Measurements from ENCODE around the gene SIGLEC11. TPM values are rescaled to one million over a fixed set of nuclear protein-coding genes. Genes with fewer than 3 reads are reported as not detected.

Gene SIGLEC11
- total RNA-seq, 1 experiment from 2014 or later, result not detected

DNA sequence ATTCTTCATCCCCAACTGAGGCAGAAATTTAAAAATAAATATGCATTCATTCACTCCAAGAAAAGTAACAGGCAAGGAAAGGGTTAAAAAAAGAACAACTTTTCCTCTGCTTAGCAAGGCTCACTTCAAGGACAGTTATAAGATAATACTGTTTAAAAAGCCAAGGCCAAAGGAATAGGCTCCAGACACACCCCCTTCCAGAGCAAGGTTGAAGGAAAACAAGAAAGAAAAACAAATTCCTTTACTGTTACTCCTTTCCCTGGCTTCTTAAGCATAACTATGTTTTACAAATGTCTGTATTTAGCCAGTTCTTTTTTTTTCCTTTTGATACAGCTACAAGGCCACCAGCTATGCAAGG is 8.5 kb downstream of the SIGLEC11 start:
- 0 out of 2 replicates have a peak, but pooled peaks cover 4% of the 10 kb centered on the region for H3K4me1 ChIP-seq
- no peaks in the 10 kb centered on the region for H3K4me1 Mint-ChIP-seq (ENCODE audit: low read depth, unreplicated experiment)
- H3K4me3 Mint-ChIP-seq (ENCODE audit: unreplicated experiment), result no peak overlapping the region
- CTCF ChIA-PET, result no interaction called here
- H3K27me3 ChIP-seq (replicated peaks; ENCODE audit: control insufficient read depth, insufficient read depth, low read length), result no peaks in the 10 kb centered on the region
- no peaks in the 10 kb centered on the region for H3K9me3 Mint-ChIP-seq (ENCODE audit: unreplicated experiment)
- no peaks in the 10 kb centered on the region for H3K9me3 ChIP-seq
- DNase-seq, result no peak
- no peak for TF ChIP-seq CTCF (IDR thresholded peaks at IDR 0.05; ENCODE audit: insufficient read depth in 1 of 2, low read depth in 1 of 2, low read length in 1 of 2, severe bottlenecking in 1 of 2, unreplicated experiment in 1 of 2)
- BruUV-seq (replicated peaks), result no TSS peak
- POLR2A ChIA-PET, result interaction anchor here (0.6 kb wide), 1 partner anchor 23 kb away, joined by 4 read pairs; no protein-coding TSS in a partner anchor
- no peaks in the 10 kb centered on the region for H3K36me3 Mint-ChIP-seq (ENCODE audit: insufficient read depth, unreplicated experiment)
- no peaks in the 10 kb centered on the region for H3K36me3 ChIP-seq (ENCODE audit: control insufficient read depth, insufficient read depth, low read length)
- H3K27me3 Mint-ChIP-seq (ENCODE audit: insufficient read depth, unreplicated experiment), result peaks cover 2% of the 10 kb centered on the region
- H3K27ac Mint-ChIP-seq (ENCODE audit: unreplicated experiment), result no peak overlapping the region
- no peak overlapping the region for H3K4me3 ChIP-seq (ENCODE audit: low read depth, low read length)
- intact Hi-C loops (cut with micrococcal nuclease; ENCODE audit: unreplicated experiment), result no loop called here

DNA sequence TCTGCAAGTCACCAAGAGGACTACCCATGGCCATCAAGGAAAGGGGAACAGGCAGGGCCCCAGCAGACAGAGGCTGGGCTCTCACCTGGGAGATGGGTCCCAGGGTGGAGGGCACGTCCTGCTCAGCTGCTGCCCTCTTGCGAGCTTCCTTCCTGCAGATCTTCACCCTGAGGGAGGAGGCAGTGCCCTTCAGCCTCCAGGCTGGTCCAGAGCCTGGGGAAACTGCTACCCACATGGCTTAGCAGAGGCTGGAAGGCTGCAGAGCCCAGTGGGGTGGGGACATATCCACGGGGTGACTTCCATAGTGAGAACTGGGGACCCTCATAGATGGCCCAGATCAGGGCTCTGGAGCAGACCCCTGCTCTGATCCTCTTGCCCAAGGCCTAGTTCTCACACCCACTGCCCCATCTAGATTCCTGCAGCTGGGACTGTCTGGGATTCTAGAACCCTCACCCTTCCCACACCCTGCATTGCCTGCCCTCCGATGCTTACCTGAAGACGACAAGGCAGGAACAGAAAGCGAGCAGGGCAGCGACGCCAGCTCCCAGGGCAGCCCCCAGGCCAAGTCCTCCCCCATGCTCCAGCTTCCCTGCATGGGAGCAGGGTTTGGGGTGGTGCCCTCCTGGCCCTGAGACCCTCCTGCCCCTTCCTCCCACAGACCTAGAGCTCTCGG is 9.0 kb downstream of the SIGLEC11 start:
- Histone ChIP-seq H3K36me3 (ENCODE audit: control insufficient read depth, insufficient read depth, low read length) (no peaks in the 10 kb centered on the region), H3K4me1 (0 out of 2 replicates have a peak, but pooled peaks cover 4% of the 10 kb centered on the region), H3K27me3 (replicated peaks; ENCODE audit: control insufficient read depth, insufficient read depth, low read length) (no peaks in the 10 kb centered on the region), H3K9me3 (no peaks in the 10 kb centered on the region), H3K4me3 (ENCODE audit: low read depth, low read length) (no peak overlapping the region)
- intact Hi-C loops (cut with micrococcal nuclease; ENCODE audit: unreplicated experiment), result no loop called here
- CTCF ChIA-PET, result no interaction called here
- Mint-ChIP-seq H3K27ac (ENCODE audit: unreplicated experiment) (no peak overlapping the region), H3K27me3 (ENCODE audit: insufficient read depth, unreplicated experiment) (peaks cover 2% of the 10 kb centered on the region), H3K4me3 (ENCODE audit: unreplicated experiment) (no peak overlapping the region), H3K36me3 (ENCODE audit: insufficient read depth, unreplicated experiment) (no peaks in the 10 kb centered on the region), H3K4me1 (ENCODE audit: low read depth, unreplicated experiment) (no peaks in the 10 kb centered on the region), H3K9me3 (ENCODE audit: unreplicated experiment) (no peaks in the 10 kb centered on the region)
- no TSS peak for BruUV-seq (replicated peaks)
- no peak for TF ChIP-seq CTCF (IDR thresholded peaks at IDR 0.05; ENCODE audit: insufficient read depth in 1 of 2, low read depth in 1 of 2, low read length in 1 of 2, severe bottlenecking in 1 of 2, unreplicated experiment in 1 of 2)
- DNase-seq, result no peak
- POLR2A ChIA-PET, result interaction anchor here (0.6 kb wide), 1 partner anchor 22 kb away, joined by 4 read pairs; no protein-coding TSS in a partner anchor

GRCh38 chr19:49950956-49951526 is 9.9 kb downstream of the SIGLEC11 start:
- Mint-ChIP-seq H3K27me3 (ENCODE audit: insufficient read depth, unreplicated experiment) (peaks cover 2% of the 10 kb centered on the region), H3K4me3 (ENCODE audit: unreplicated experiment) (no peak overlapping the region), H3K36me3 (ENCODE audit: insufficient read depth, unreplicated experiment) (no peaks in the 10 kb centered on the region), H3K27ac (ENCODE audit: unreplicated experiment) (no peak overlapping the region), H3K9me3 (ENCODE audit: unreplicated experiment) (no peaks in the 10 kb centered on the region), H3K4me1 (ENCODE audit: low read depth, unreplicated experiment) (no peaks in the 10 kb centered on the region)
- TF ChIP-seq CTCF (IDR thresholded peaks at IDR 0.05; ENCODE audit: insufficient read depth in 1 of 2, low read depth in 1 of 2, low read length in 1 of 2, severe bottlenecking in 1 of 2, unreplicated experiment in 1 of 2), result no peak
- DNase-seq, result no peak
- Histone ChIP-seq H3K4me3 (ENCODE audit: low read depth, low read length) (no peak overlapping the region), H3K27me3 (replicated peaks; ENCODE audit: control insufficient read depth, insufficient read depth, low read length) (no peaks in the 10 kb centered on the region), H3K36me3 (ENCODE audit: control insufficient read depth, insufficient read depth, low read length) (no peaks in the 10 kb centered on the region), H3K4me1 (0 out of 2 replicates have a peak, but pooled peaks cover 4% of the 10 kb centered on the region), H3K9me3 (no peaks in the 10 kb centered on the region)
- intact Hi-C loops (cut with micrococcal nuclease; ENCODE audit: unreplicated experiment), result no loop called here
- no TSS peak for BruUV-seq (replicated peaks)
- ChIA-PET POLR2A (no interaction called here), CTCF (no interaction called here)
